ENCODE measurements around the gene ADAMTS12. TPM values are rescaled to one million over a fixed set of nuclear protein-coding genes. Genes with fewer than 3 reads are reported as not detected.

Gene ADAMTS12
- total RNA-seq, 1 donor from 2014 or later, result 32.1 TPM

- Mint-ChIP-seq H3K27ac (no peak overlapping the region), H3K9me3 (peaks cover 3% of the 10 kb centered on the region), H3K27me3 (no peaks in the 10 kb centered on the region), H3K4me1 (ENCODE audit: unreplicated experiment) (no peaks in the 10 kb centered on the region), H3K4me3 (no peak overlapping the region), H3K36me3 (peaks cover 68% of the 10 kb centered on the region)
- no peak for DNase-seq (ENCODE audit: extremely low spot score, unreplicated experiment)
- no peak for TF ChIP-seq CTCF (conservative IDR thresholded peaks at IDR 0.05)
Measured at GRCh38 chr5:33475706-33476105, 416.1 kb downstream of the ADAMTS12 start.

GRCh38 chr5:33474931-33475499 lies 416.8 kb downstream of the ADAMTS12 start:
- no peak for TF ChIP-seq CTCF (conservative IDR thresholded peaks at IDR 0.05)
- Mint-ChIP-seq H3K4me1 (ENCODE audit: unreplicated experiment) (peaks cover 3% of the 10 kb centered on the region), H3K27ac (no peak overlapping the region), H3K9me3 (peaks cover 3% of the 10 kb centered on the region), H3K4me3 (no peak overlapping the region), H3K36me3 (peaks cover 74% of the 10 kb centered on the region), H3K27me3 (no peaks in the 10 kb centered on the region)
- DNase-seq (ENCODE audit: extremely low spot score, unreplicated experiment), result no peak

- H3K27me3 Mint-ChIP-seq, result no peaks in the 10 kb centered on the region
- H3K36me3 Mint-ChIP-seq, result peaks cover 66% of the 10 kb centered on the region
- H3K4me3 Mint-ChIP-seq, result no peak overlapping the region
- no peak overlapping the region for H3K27ac Mint-ChIP-seq
- no peak for TF ChIP-seq CTCF (conservative IDR thresholded peaks at IDR 0.05)
- no peak for DNase-seq (ENCODE audit: extremely low spot score, unreplicated experiment)
- peaks cover 3% of the 10 kb centered on the region for H3K4me1 Mint-ChIP-seq (ENCODE audit: unreplicated experiment)
- peaks cover 3% of the 10 kb centered on the region for H3K9me3 Mint-ChIP-seq
Measured at GRCh38 chr5:33474004-33474403, 417.8 kb downstream of the ADAMTS12 start.

Other genes starting within 250 kb of the ADAMTS12 start
- 0.31 TPM in 1 of 2 replicates, not detected in the other for gene RXFP3, start 44.4 kb upstream of the ADAMTS12 start, total RNA-seq (ENCODE audit: low replicate concordance)
- gene SLC45A2, start 92.7 kb upstream of the ADAMTS12 start, total RNA-seq (ENCODE audit: low replicate concordance), result 0.62 and 2.1 TPM in 2 replicates
- 30.7 and 35.1 TPM in 2 replicates for gene AMACR, start 116.1 kb upstream of the ADAMTS12 start, total RNA-seq (ENCODE audit: low replicate concordance)
- gene C1QTNF3, start 151.2 kb upstream of the ADAMTS12 start, total RNA-seq (ENCODE audit: low replicate concordance), result 3.2 and 5.1 TPM in 2 replicates

All from type B pancreatic cell (in vitro differentiated cells).